A549 (cell line): ENCODE results near the gene BRI3BP. TPM values are rescaled to one million over a fixed set of nuclear protein-coding genes. Genes with fewer than 3 reads are reported as not detected.
A peak's percentile ranks its signal among the peaks of the same experiment; 100 is the strongest.

Experiments
- ATAC-seq, 2 experiments: fragments of 200-7000 bp in 1 of 2; fragments of >200 bp in 1 of 2; cut with Nextera tagmentation in 1 of 2; cut with Tn5 transposase in 1 of 2; 3 replicates each; pipeline versions ENCODE4 v1.8.0 to v1.9.1; 2018 to 2020; ENCODE audit warnings: mild to moderate bottlenecking in 1 of 2, moderate library complexity in 1 of 2
- CTCF ChIA-PET: fragments of 300-600 bp; sonication (Branson Sonifier 250); formaldehyde crosslinking; extraction: SDS; loops from one replicate; lab custom pipeline; 2021; ENCODE audit warnings: antibody characterized with exemption, inconsistent platforms; lab: Yijun Ruan, JAX
- POLR2A ChIA-PET: fragments of 350-600 bp; formaldehyde crosslinking; extraction: SDS; loops from one replicate; lab custom pipeline; 2021; ENCODE audit warnings: antibody characterized with exemption, inconsistent platforms; lab: Yijun Ruan, JAX
- DNase-seq, 2 experiments: peaks; one replicate each; pipeline versions ENCODE4 v3.0.0 to v3.0.0-alpha.2; 2011 to 2016; ENCODE audit warnings: low read depth in 1 of 2, low spot score in 1 of 2
- FAIRE-seq: peaks from 2 replicates; lab custom pipeline; 2011; peaks lifted over from hg19 to GRCh38; lab: Jason Lieb, UNC
- H3K27ac ChIP-seq, 2 experiments: fragments of >200 bp; sonication (Bioruptor Twin); formaldehyde crosslinking; 3 replicates each; pipeline ENCODE4 v1.5.1; 2016 to 2017
- H3K4me1 ChIP-seq: fragments of >200 bp; sonication (Bioruptor Twin); formaldehyde crosslinking; 3 replicates; pipeline ENCODE4 v1.6.1; 2016
- H3K4me2 ChIP-seq: fragments of >200 bp; sonication (Bioruptor Twin); formaldehyde crosslinking; 3 replicates; pipeline ENCODE4 v1.6.1; 2016
- H3K4me3 ChIP-seq: fragments of >200 bp; sonication (Bioruptor Twin); formaldehyde crosslinking; 3 replicates; pipeline ENCODE4 v1.5.1; 2016
- H3K9me3 ChIP-seq: fragments of >200 bp; sonication (Bioruptor Twin); formaldehyde crosslinking; 3 replicates; pipeline ENCODE4 v1.6.1; 2016
- BHLHE40 ChIP-seq: IDR thresholded peaks from 2 replicates; pipeline ENCODE4 v1.6.1; 2012; ENCODE audit warnings: low read depth, low read length, inconsistent platforms
- CBX2 ChIP-seq: fragments of 200-600 bp; sonication (generic); IDR thresholded peaks from 2 replicates; pipeline ENCODE4 v1.6.1; 2016; ENCODE audit warnings: low read depth, mild to moderate bottlenecking, borderline replicate concordance
- CBX8 ChIP-seq: fragments of 200-600 bp; sonication (generic); IDR thresholded peaks from 2 replicates; pipeline ENCODE4 v1.6.1; 2016
- EP300 ChIP-seq, 2 experiments: fragments of >200 bp; sonication (Bioruptor Twin); formaldehyde crosslinking; IDR thresholded peaks; 2 replicates in 1 of 2; 3 replicates in 1 of 2; pipeline ENCODE4 v1.6.1; 2016 to 2017
- ESRRA ChIP-seq: fragments of 150-350 bp; IDR thresholded peaks from 2 replicates; pipeline ENCODE4 v1.6.1; 2014; ENCODE audit warnings: mild to moderate bottlenecking, low read length, borderline replicate concordance
- GATA3 ChIP-seq: IDR thresholded peaks from 2 replicates; pipeline ENCODE4 v1.6.1; 2012; ENCODE audit warnings: borderline replicate concordance
- HOXB5 ChIP-seq: fragments of 250-450 bp; sonication (Bioruptor Pico); IDR thresholded peaks from 2 replicates; pipeline ENCODE4 v1.5.0; 2020; ENCODE audit warnings: mild to moderate bottlenecking, moderate library complexity
- KDM1A ChIP-seq: fragments of 200-600 bp; sonication (generic); IDR thresholded peaks from 2 replicates; pipeline ENCODE4 v1.6.1; 2016; ENCODE audit warnings: low read depth, mild to moderate bottlenecking
- MAFK ChIP-seq: fragments of 450-650 bp; IDR thresholded peaks from 2 replicates; pipeline ENCODE4 v1.6.1; 2014; ENCODE audit not compliant: partially characterized antibody
- MYC ChIP-seq: IDR thresholded peaks from 2 replicates; pipeline ENCODE4 v1.6.1; 2012; ENCODE audit warnings: mild to moderate bottlenecking, inconsistent platforms, low read length, improper control_type of control experiment, borderline replicate concordance
- PHF8 ChIP-seq: fragments of 200-600 bp; sonication (generic); IDR thresholded peaks from 2 replicates; pipeline ENCODE4 v1.6.1; 2016; ENCODE audit warnings: low read depth, mild to moderate bottlenecking, antibody characterized with exemption, moderate library complexity, borderline replicate concordance
- POLR2A ChIP-seq: IDR thresholded peaks from 2 replicates; pipeline ENCODE4 v1.6.1; 2012; ENCODE audit warnings: mild to moderate bottlenecking, low read length
- RFX5 ChIP-seq: fragments of 450-650 bp; IDR thresholded peaks from 2 replicates; pipeline ENCODE4 v1.7.1; 2014; ENCODE audit warnings: antibody characterized with exemption, mild to moderate bottlenecking, moderate library complexity
- SREBF2 ChIP-seq: fragments of 450-650 bp; IDR thresholded peaks from 2 replicates; pipeline ENCODE4 v1.6.1; 2014; ENCODE audit warnings: mild to moderate bottlenecking, moderate library complexity
- WGBS: methylation state at CpG from one replicate; pipeline ENCODE4 v1.1.6; 2017; ENCODE audit errors: missing lambda C conversion rate; 5-methylcytosine and 5-hydroxymethylcytosine counted together
- polyA plus RNA-seq, 4 experiments: library from polyadenylated mRNA; depleted of rRNA in 3 of 4; stranded (reverse); fragments of >200 nt; fragmentation: RNase III in 1 of 4; extraction: RNeasy Plus Mini Kit Qiagen cat#74134 plus additional on column Dnase treatment in 1 of 4; gene quantifications; 2 replicates in 3 of 4; 3 replicates in 1 of 4; pipeline ENCODE4 v1.2.3, GENCODE V29; 2011 to 2017
- TF ChIP-seq, protein P1 (sequence below): fragments of 200-600 bp; sonication (generic); IDR thresholded peaks from 2 replicates; pipeline ENCODE4 v1.6.1; 2016; ENCODE audit warnings: antibody characterized with exemption, mild to moderate bottlenecking, moderate library complexity
- TF ChIP-seq, protein P2 (sequence below): IDR thresholded peaks from 2 replicates; pipeline ENCODE4 v1.6.1; 2012; ENCODE audit warnings: low read depth, borderline replicate concordance
- TF ChIP-seq, protein P3 (sequence below): fragments of 250-450 bp; sonication (Bioruptor Pico); IDR thresholded peaks from 2 replicates; pipeline ENCODE4 v1.5.0; 2020; ENCODE audit warnings: low read depth, mild to moderate bottlenecking, moderate library complexity
- TF ChIP-seq, protein P4 (sequence below): fragments of 250-450 bp; sonication (Bioruptor Pico); IDR thresholded peaks from 2 replicates; pipeline ENCODE4 v1.5.0; 2021; ENCODE audit warnings: mild to moderate bottlenecking, moderate library complexity, borderline replicate concordance
- TF ChIP-seq, protein P5 (sequence below): fragments of >200 bp; sonication (Bioruptor Twin); formaldehyde crosslinking; IDR thresholded peaks from 2 replicates; pipeline ENCODE4 v1.6.1; 2016
- TF ChIP-seq, protein P6 (sequence below): fragments of 150-350 bp; IDR thresholded peaks from 2 replicates; pipeline ENCODE4 v1.6.1; 2014; ENCODE audit warnings: low read depth, mild to moderate bottlenecking, low read length

BRI3BP gene
- polyA plus RNA-seq, 2 of the 4 experiments (the other 2 are of a cell fraction), result 25.0 to 25.9 TPM

DNA sequence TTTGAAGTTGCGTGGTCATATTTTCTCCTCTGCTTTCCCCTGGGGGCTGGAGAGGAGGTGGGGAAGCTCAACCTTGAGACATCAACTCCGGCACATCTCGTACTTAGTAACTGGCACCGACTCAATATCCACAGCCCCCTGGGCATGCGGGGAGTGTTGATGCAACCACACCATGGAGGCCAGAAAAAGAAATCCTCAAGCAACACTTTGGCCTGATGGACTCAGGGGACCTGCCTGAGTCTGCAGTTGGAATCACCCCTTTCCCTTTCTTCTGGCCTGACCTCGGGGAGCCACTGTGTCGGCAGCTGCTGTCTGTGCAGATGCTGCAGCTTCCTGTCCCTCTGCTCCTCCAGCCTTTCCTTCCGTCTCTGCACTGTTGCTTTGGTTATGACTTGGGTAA, 60.4 kb downstream of the BRI3BP start (continued):
- TF ChIP-seq, protein P1, sequence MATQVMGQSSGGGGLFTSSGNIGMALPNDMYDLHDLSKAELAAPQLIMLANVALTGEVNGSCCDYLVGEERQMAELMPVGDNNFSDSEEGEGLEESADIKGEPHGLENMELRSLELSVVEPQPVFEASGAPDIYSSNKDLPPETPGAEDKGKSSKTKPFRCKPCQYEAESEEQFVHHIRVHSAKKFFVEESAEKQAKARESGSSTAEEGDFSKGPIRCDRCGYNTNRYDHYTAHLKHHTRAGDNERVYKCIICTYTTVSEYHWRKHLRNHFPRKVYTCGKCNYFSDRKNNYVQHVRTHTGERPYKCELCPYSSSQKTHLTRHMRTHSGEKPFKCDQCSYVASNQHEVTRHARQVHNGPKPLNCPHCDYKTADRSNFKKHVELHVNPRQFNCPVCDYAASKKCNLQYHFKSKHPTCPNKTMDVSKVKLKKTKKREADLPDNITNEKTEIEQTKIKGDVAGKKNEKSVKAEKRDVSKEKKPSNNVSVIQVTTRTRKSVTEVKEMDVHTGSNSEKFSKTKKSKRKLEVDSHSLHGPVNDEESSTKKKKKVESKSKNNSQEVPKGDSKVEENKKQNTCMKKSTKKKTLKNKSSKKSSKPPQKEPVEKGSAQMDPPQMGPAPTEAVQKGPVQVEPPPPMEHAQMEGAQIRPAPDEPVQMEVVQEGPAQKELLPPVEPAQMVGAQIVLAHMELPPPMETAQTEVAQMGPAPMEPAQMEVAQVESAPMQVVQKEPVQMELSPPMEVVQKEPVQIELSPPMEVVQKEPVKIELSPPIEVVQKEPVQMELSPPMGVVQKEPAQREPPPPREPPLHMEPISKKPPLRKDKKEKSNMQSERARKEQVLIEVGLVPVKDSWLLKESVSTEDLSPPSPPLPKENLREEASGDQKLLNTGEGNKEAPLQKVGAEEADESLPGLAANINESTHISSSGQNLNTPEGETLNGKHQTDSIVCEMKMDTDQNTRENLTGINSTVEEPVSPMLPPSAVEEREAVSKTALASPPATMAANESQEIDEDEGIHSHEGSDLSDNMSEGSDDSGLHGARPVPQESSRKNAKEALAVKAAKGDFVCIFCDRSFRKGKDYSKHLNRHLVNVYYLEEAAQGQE, result no peak
- TF ChIP-seq, all 56 proteins: peak for 0

DNA sequence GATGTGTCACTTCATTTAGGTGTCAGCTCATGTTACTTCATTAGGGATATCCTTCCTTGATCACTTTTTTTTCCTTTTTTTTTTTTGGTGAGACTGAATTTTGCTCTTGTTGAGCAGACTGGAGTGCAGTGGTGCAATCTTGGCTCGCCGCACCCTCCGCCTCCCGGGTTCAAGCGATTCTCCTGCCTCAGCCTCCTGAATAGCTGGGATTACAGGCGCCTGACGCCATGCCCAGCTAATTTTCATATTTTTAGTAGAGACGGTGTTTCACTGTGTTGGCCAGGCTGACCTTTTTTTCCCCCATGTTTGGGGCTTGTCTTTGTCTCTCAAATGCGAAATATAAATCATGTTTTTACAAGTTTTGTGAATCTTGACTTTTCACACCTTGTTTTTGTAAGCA, 62.1 kb downstream of the BRI3BP start:
- CTCF ChIA-PET, result interaction anchor here (0.6 kb wide), 1 partner anchor 147 kb away, joined by 3 read pairs; no protein-coding TSS in a partner anchor
- Histone ChIP-seq H3K27ac (no peak overlapping the region), H3K4me1 (no peaks in the 10 kb centered on the region)
- TF ChIP-seq ESRRA (no peak), SREBF2 (no peak), CBX8 (no peak), KDM1A (no peak)
- TF ChIP-seq, protein P2, sequence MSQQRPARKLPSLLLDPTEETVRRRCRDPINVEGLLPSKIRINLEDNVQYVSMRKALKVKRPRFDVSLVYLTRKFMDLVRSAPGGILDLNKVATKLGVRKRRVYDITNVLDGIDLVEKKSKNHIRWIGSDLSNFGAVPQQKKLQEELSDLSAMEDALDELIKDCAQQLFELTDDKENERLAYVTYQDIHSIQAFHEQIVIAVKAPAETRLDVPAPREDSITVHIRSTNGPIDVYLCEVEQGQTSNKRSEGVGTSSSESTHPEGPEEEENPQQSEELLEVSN, result no peak
- TF ChIP-seq, protein P3, sequence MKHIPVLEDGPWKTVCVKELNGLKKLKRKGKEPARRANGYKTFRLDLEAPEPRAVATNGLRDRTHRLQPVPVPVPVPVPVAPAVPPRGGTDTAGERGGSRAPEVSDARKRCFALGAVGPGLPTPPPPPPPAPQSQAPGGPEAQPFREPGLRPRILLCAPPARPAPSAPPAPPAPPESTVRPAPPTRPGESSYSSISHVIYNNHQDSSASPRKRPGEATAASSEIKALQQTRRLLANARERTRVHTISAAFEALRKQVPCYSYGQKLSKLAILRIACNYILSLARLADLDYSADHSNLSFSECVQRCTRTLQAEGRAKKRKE (CRISPR knock-in tag), result no peak
- TF ChIP-seq, all 56 proteins: peak for 0
- POLR2A ChIA-PET, result no interaction called here
- no peak for FAIRE-seq
- ATAC-seq, result no peak
- Histone ChIP-seq H3K4me2 (no peak overlapping the region), H3K4me3 (no peak overlapping the region), H3K9me3 (no peaks in the 10 kb centered on the region)
- DNase-seq, result no peak
- 84% methylated on average over 9 of the region's 9 CpGs for whole genome bisulfite sequencing

DNA sequence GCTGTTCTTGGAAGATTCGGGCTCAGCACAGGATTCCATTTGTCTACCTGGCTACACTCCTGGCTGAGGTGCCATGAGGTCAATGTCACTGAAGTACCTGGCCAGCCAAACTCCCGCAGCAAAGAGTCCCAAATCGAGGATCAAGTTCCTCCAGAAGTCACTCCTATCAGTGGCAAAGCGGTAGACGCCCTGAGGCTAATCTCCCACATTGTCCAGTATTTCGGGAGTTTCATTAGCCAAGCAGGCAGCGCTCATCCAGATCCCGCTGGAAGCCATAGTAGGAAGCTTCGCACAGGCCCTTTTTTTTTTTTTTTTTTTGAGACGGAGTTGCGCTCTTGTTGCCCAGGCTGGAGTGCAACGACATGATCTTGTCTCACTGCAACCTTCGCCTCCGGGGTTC, 62.9 kb downstream of the BRI3BP start:
- FAIRE-seq (no peak), ATAC-seq (peak in 1 of 2 experiments; percentile 28; a peak in 2 of 6 replicates), DNase-seq (no peak)
- H3K4me3 ChIP-seq, result no peak overlapping the region
- no peak overlapping the region for H3K4me2 ChIP-seq
- no peaks in the 10 kb centered on the region for H3K4me1 ChIP-seq
- WGBS, result 82% methylated on average over 14 of the region's 14 CpGs
- TF ChIP-seq HOXB5 (no peak), MYC (no peak), CBX2 (no peak), EP300 (IDR thresholded peaks at IDR 0.05) (no peak), PHF8 (no peak), ESRRA (no peak), GATA3 (no peak), POLR2A (no peak), RFX5 (no peak), BHLHE40 (no peak), MAFK (no peak)
- TF ChIP-seq, protein P4, sequence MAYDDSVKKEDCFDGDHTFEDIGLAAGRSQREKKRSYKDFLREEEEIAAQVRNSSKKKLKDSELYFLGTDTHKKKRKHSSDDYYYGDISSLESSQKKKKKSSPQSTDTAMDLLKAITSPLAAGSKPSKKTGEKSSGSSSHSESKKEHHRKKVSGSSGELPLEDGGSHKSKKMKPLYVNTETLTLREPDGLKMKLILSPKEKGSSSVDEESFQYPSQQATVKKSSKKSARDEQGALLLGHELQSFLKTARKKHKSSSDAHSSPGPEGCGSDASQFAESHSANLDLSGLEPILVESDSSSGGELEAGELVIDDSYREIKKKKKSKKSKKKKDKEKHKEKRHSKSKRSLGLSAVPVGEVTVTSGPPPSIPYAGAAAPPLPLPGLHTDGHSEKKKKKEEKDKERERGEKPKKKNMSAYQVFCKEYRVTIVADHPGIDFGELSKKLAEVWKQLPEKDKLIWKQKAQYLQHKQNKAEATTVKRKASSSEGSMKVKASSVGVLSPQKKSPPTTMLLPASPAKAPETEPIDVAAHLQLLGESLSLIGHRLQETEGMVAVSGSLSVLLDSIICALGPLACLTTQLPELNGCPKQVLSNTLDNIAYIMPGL (CRISPR knock-in tag), result no peak
- TF ChIP-seq, protein P5, sequence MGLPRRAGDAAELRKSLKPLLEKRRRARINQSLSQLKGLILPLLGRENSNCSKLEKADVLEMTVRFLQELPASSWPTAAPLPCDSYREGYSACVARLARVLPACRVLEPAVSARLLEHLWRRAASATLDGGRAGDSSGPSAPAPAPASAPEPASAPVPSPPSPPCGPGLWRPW, result no peak
- TF ChIP-seq, protein P6, sequence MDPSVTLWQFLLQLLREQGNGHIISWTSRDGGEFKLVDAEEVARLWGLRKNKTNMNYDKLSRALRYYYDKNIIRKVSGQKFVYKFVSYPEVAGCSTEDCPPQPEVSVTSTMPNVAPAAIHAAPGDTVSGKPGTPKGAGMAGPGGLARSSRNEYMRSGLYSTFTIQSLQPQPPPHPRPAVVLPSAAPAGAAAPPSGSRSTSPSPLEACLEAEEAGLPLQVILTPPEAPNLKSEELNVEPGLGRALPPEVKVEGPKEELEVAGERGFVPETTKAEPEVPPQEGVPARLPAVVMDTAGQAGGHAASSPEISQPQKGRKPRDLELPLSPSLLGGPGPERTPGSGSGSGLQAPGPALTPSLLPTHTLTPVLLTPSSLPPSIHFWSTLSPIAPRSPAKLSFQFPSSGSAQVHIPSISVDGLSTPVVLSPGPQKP, result no peak
- ChIA-PET POLR2A (no interaction called here), CTCF (no interaction called here)
- H3K27ac ChIP-seq, result no peak overlapping the region
- no peaks in the 10 kb centered on the region for H3K9me3 ChIP-seq
